ENCODE measurements around the gene PAQR6.
"Not testable (repeated sequence)": the region's sequence is repeated elsewhere in the genome, so short reads cannot be mapped to it uniquely, and the experiment has no call there.

The PAQR6 gene

DNA sequence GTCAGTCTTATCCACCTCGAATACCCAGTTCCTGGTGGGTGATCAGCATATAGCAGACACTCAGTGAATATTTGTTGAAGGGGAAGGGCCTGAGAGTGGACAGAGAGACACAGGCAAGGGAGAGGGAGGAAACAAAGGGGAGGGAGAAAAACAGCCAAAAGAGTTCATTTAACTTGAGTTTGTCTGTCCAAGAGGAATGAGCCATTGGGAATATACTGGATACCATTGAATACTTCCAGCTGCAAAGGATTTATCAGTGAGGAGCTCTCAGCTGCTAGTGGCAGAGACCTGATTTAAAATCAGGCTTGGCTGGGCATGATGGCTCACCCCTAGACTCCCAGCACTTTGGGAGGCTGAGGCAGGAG is 17.4 kb downstream of the PAQR6 start:
- peaks cover 38% of the 10 kb centered on the region for H3K36me3 ChIP-seq (ENCODE audit: control insufficient read depth, insufficient read depth, low read length)
- no peak overlapping the region for H3K9ac ChIP-seq (ENCODE audit: low read depth, low read length)
- H3K9me3 ChIP-seq (ENCODE audit: control insufficient read depth, insufficient read depth, low read length): no peaks in the 10 kb centered on the region
- no peaks in the 10 kb centered on the region for H3K4me1 ChIP-seq (ENCODE audit: control insufficient read depth, insufficient read depth, low read length)
- no peak overlapping the region for H3K27ac ChIP-seq (ENCODE audit: low read depth, low read length)
- no peaks in the 10 kb centered on the region for H3K27me3 ChIP-seq (ENCODE audit: control insufficient read depth, insufficient read depth, low read length)
- H3K4me3 ChIP-seq (ENCODE audit: low read depth, low read length): no peak overlapping the region

DNA sequence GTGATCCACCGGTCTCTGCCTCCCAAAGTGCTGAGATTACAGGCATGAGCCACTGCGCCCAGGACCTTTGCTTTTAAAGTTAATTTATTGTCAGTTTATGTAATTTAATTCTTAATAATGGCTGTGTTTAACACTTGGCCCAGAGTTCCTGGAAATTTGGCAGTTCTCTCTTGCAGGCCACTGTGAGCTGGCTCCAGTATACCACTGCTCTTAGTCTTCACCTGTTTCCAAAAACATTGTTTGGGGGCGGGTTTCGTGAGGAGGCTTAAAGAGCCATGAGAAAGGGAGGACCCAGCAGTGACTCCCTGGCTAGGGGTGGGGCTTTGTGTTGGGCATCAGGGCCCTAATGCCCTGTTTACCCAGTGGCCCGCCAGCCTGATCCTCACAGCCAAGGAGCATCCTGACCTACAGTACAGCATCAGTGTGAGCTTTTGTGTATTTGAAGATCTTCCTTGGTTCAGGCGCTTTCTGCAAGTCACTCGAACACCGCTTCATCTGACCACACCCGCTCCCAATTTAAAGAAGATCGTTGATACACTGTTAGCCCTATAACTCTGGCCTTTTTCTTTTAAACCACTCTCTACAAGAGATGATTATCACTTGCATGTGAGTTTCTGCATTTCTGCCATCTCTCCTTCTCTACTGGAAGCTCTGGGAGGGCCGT is 17.9 kb downstream of the PAQR6 start:
- Histone ChIP-seq H3K27me3 (ENCODE audit: control insufficient read depth, insufficient read depth, low read length) (no peaks in the 10 kb centered on the region), H3K4me3 (ENCODE audit: low read depth, low read length) (no peak overlapping the region), H3K9ac (ENCODE audit: low read depth, low read length) (no peak overlapping the region), H3K9me3 (ENCODE audit: control insufficient read depth, insufficient read depth, low read length) (no peaks in the 10 kb centered on the region), H3K4me1 (ENCODE audit: control insufficient read depth, insufficient read depth, low read length) (no peaks in the 10 kb centered on the region), H3K27ac (ENCODE audit: low read depth, low read length) (no peak overlapping the region), H3K36me3 (ENCODE audit: control insufficient read depth, insufficient read depth, low read length) (peaks cover 38% of the 10 kb centered on the region)

DNA sequence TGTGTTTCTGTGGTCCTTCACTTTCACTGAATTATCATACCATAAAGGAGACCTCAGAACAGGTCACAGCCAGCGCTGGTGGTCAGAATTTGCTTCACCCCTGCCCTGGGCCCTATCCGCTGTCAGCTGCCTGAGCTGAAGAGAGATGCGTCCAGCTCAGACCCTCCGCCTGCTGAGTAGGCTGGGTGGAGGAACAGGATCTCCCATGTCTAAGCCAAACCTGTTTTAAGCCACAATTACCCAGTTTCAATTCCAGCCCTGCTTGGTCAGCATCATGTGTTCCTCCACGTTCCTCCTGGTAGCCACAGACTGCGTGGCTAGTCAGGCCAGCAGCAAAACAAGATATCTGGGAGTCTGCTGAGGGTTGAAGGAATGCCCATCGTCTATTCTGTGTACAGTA is 19.4 kb downstream of the PAQR6 start:
- Histone ChIP-seq H3K9me3 (ENCODE audit: control insufficient read depth, insufficient read depth, low read length) (no peaks in the 10 kb centered on the region), H3K27ac (ENCODE audit: low read depth, low read length) (no peak overlapping the region), H3K36me3 (ENCODE audit: control insufficient read depth, insufficient read depth, low read length) (peaks cover 37% of the 10 kb centered on the region), H3K9ac (ENCODE audit: low read depth, low read length) (no peak overlapping the region), H3K4me1 (ENCODE audit: control insufficient read depth, insufficient read depth, low read length) (no peaks in the 10 kb centered on the region), H3K4me3 (ENCODE audit: low read depth, low read length) (no peak overlapping the region), H3K27me3 (ENCODE audit: control insufficient read depth, insufficient read depth, low read length) (no peaks in the 10 kb centered on the region)

DNA sequence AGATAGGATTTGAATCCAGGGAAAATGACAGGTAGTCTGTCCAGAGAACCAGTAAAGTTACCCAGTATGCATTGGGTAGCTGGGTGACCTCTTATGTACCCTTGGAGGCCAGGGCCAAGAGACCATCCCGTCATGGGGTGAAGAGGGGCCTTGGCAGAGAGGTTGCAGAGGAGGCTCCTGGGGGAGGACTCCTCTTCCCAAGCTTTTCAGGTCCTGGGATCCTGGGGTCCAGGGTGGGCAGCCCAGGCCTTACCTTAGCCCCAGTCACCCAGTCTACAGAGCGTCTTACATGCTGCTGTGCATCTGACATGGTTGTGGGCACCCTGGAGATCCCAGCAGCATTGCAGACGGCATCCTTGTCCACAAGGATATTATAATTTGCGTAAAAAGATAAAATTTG is 21.1 kb downstream of the PAQR6 start:
- H3K9ac ChIP-seq (ENCODE audit: low read depth, low read length): no peak overlapping the region
- peaks cover 50% of the 10 kb centered on the region for H3K36me3 ChIP-seq (ENCODE audit: control insufficient read depth, insufficient read depth, low read length)
- no peaks in the 10 kb centered on the region for H3K9me3 ChIP-seq (ENCODE audit: control insufficient read depth, insufficient read depth, low read length)
- no peaks in the 10 kb centered on the region for H3K27me3 ChIP-seq (ENCODE audit: control insufficient read depth, insufficient read depth, low read length)
- no peak overlapping the region for H3K4me3 ChIP-seq (ENCODE audit: low read depth, low read length)
- H3K4me1 ChIP-seq (ENCODE audit: control insufficient read depth, insufficient read depth, low read length): no peaks in the 10 kb centered on the region
- H3K27ac ChIP-seq (ENCODE audit: low read depth, low read length): no peak overlapping the region

DNA sequence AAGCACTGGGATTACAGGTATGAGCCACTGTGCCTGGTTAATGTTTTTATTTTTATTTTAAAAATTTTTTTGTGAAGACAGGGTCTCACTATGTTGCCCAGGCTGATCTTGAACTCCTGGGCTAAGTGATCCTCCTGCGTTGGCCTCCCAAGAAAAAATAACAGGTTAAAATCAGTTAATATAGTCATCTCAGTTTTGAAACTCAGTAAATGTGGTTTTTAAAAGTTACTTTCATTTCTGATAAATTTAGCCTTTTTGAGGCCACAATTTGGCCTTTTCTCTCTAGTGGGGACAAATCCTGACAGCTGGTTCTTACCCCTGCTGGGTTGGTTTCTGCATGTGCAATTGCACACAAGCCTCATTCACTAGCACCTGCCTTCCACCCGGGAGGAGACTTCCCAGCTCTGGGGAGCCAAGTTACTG is 21.7 kb downstream of the PAQR6 start:
- Histone ChIP-seq H3K36me3 (ENCODE audit: control insufficient read depth, insufficient read depth, low read length) (peaks cover 56% of the 10 kb centered on the region), H3K9ac (ENCODE audit: low read depth, low read length) (no peak overlapping the region), H3K4me1 (ENCODE audit: control insufficient read depth, insufficient read depth, low read length) (no peaks in the 10 kb centered on the region), H3K27ac (ENCODE audit: low read depth, low read length) (no peak overlapping the region), H3K4me3 (ENCODE audit: low read depth, low read length) (no peak overlapping the region), H3K9me3 (ENCODE audit: control insufficient read depth, insufficient read depth, low read length) (no peaks in the 10 kb centered on the region), H3K27me3 (ENCODE audit: control insufficient read depth, insufficient read depth, low read length) (no peaks in the 10 kb centered on the region)

DNA sequence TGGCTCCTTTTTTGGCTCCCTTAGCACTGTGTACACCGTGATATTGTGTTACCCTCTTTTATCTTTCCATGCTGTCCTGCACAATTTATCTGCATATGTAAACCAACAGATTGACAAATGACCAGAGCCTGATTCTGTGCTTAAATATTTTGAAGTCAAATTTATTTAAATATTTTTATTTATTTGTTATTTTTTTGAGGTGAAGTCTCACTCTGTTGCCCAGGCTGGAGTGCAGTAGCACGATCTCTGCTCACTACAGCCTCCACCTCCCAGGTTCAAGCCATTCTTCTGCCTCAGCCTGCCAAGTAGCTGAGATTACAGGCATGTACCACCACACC is 22.2 kb downstream of the PAQR6 start:
- no peak overlapping the region for H3K4me3 ChIP-seq (ENCODE audit: low read depth, low read length)
- peaks cover 61% of the 10 kb centered on the region for H3K36me3 ChIP-seq (ENCODE audit: control insufficient read depth, insufficient read depth, low read length)
- H3K9ac ChIP-seq (ENCODE audit: low read depth, low read length): no peak overlapping the region
- H3K27me3 ChIP-seq (ENCODE audit: control insufficient read depth, insufficient read depth, low read length): no peaks in the 10 kb centered on the region
- no peaks in the 10 kb centered on the region for H3K9me3 ChIP-seq (ENCODE audit: control insufficient read depth, insufficient read depth, low read length)
- H3K27ac ChIP-seq (ENCODE audit: low read depth, low read length): no peak overlapping the region
- H3K4me1 ChIP-seq (ENCODE audit: control insufficient read depth, insufficient read depth, low read length): no peaks in the 10 kb centered on the region

DNA sequence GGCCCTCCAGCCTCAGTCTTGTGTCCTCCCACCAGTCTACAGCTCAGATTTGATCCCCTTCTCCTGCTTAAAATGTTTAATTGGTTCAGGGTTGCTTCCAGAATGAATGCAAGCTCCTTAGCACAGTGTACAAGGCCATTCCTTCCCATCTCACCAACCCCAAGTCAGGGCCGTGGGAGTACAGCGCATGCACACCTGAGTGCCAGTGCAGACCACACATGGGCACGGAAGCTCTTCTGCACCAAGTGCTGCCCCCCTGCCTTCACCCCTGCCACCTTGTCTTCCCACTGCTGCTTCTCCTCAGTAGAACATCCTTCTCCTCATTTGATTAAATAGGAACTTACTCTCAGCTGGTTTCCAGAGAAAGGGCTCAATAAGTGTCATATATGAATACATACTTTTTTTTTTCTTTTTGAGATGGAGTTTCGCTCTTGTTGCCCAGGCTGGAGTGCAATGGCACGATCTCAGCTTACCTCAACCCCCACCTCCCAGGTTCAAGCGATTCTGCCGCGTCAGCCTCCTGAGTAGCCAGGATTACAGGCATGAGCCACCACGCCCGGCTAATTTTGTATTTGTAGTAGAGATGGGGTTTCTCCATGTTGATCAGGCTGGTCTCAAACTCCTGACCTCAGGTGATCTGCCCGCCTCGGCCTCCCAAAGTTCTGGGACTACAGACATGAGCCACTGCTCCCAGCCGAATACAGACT is 25.7 kb downstream of the PAQR6 start:
- Histone ChIP-seq H3K9me3 (ENCODE audit: control insufficient read depth, insufficient read depth, low read length) (no peaks in the 10 kb centered on the region), H3K27me3 (ENCODE audit: control insufficient read depth, insufficient read depth, low read length) (no peaks in the 10 kb centered on the region), H3K9ac (ENCODE audit: low read depth, low read length) (no peak overlapping the region), H3K4me1 (ENCODE audit: control insufficient read depth, insufficient read depth, low read length) (no peaks in the 10 kb centered on the region), H3K27ac (ENCODE audit: low read depth, low read length) (no peak overlapping the region), H3K4me3 (ENCODE audit: low read depth, low read length) (no peak overlapping the region), H3K36me3 (ENCODE audit: control insufficient read depth, insufficient read depth, low read length) (peaks cover 56% of the 10 kb centered on the region)

DNA sequence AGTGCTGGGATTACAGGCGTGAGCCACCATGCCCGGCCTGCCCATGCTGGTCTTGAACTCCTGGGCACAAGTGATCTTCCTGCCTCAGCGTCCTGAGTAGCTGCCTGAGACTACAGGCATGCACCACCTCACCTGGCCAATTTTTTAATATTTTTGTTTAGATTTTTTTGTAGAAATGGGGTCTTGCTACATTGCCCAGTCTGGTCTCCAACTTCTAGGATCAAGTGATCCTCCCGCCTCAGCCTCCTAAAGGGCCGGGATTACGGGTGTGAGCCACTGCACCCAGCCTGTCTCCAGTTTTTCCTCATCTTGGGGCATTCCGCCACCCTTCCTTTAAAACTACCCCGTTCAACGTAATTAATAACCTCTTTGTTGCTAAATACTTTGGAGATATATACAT is 27.6 kb downstream of the PAQR6 start:
- Histone ChIP-seq H3K4me3 (ENCODE audit: low read depth, low read length) (no peak overlapping the region), H3K9ac (ENCODE audit: low read depth, low read length) (no peak overlapping the region), H3K36me3 (ENCODE audit: control insufficient read depth, insufficient read depth, low read length) (peaks cover 54% of the 10 kb centered on the region), H3K4me1 (ENCODE audit: control insufficient read depth, insufficient read depth, low read length) (no peaks in the 10 kb centered on the region), H3K27me3 (ENCODE audit: control insufficient read depth, insufficient read depth, low read length) (no peaks in the 10 kb centered on the region), H3K27ac (ENCODE audit: low read depth, low read length) (no peak overlapping the region), H3K9me3 (ENCODE audit: control insufficient read depth, insufficient read depth, low read length) (no peaks in the 10 kb centered on the region)

DNA sequence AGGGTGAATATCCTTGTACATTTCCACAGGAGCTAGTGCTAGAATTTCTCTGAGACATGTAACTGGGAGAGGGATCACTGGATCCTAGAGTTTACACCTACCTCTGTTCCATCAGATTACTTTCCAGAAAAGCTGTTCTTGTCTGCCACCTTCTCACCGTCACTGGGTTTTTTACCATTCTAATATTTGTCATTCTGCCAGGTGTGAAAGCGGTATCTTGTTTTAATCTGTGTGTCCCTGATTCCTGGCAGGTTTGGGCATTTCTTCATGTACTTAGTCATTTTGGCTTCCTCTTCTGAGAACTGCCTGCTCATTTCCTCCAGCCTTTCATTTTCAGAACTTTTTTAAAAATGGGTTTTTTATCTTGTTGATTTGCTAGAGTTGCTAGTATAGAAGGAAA is 30.0 kb downstream of the PAQR6 start:
- H3K27me3 ChIP-seq (ENCODE audit: control insufficient read depth, insufficient read depth, low read length): no peaks in the 10 kb centered on the region
- no peaks in the 10 kb centered on the region for H3K9me3 ChIP-seq (ENCODE audit: control insufficient read depth, insufficient read depth, low read length)
- no peak overlapping the region for H3K4me3 ChIP-seq (ENCODE audit: low read depth, low read length)
- peaks cover 49% of the 10 kb centered on the region for H3K36me3 ChIP-seq (ENCODE audit: control insufficient read depth, insufficient read depth, low read length)
- 0 out of 2 replicates have a peak, but pooled peaks cover 2% of the 10 kb centered on the region for H3K4me1 ChIP-seq (ENCODE audit: control insufficient read depth, insufficient read depth, low read length)
- H3K27ac ChIP-seq (ENCODE audit: low read depth, low read length): no peak overlapping the region
- H3K9ac ChIP-seq (ENCODE audit: low read depth, low read length): no peak overlapping the region

DNA sequence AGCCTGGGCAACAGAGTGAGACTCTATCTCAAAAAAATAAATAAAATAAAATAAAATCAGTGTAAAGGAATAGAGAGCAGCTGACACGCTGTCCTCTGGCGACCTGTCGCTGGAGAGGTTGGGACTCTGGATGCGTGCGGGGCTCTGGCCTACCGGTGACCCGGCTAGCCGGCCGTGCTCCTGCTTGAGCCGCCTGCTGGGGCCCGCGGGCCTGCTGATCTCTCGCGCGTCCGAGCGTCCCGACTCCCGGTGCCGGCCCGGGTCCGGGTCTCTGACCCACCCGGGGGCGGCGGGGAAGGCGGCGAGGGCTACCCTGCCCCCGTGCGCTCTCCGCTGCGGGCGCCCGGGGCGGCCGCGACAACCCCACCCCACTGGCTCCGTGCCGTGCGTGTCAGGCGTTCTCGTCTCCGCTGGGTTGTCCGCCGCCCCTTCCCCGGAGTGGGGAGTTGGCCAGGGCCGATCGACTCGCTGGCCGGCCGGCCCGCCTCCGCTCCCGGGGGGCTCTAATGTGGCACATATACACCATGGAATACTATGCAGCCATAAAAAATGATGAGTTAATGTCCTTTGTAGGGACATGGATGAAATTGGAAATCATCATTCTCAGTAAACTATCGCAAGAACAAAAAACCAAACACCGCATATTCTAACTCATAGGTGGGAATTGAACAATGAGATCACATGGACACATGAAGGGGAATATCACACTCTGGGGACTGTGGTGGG is 31.3 kb downstream of the PAQR6 start:
- H3K27ac ChIP-seq (ENCODE audit: low read depth, low read length); H3K4me3 ChIP-seq (ENCODE audit: low read depth, low read length); H3K27me3 ChIP-seq (ENCODE audit: control insufficient read depth, insufficient read depth, low read length); H3K9me3 ChIP-seq (ENCODE audit: control insufficient read depth, insufficient read depth, low read length); H3K9ac ChIP-seq (ENCODE audit: low read depth, low read length): not testable (repeated sequence)
- H3K4me1 ChIP-seq (ENCODE audit: control insufficient read depth, insufficient read depth, low read length): peaks cover 10% of the 10 kb centered on the region
- H3K36me3 ChIP-seq (ENCODE audit: control insufficient read depth, insufficient read depth, low read length): peaks cover 38% of the 10 kb centered on the region

DNA sequence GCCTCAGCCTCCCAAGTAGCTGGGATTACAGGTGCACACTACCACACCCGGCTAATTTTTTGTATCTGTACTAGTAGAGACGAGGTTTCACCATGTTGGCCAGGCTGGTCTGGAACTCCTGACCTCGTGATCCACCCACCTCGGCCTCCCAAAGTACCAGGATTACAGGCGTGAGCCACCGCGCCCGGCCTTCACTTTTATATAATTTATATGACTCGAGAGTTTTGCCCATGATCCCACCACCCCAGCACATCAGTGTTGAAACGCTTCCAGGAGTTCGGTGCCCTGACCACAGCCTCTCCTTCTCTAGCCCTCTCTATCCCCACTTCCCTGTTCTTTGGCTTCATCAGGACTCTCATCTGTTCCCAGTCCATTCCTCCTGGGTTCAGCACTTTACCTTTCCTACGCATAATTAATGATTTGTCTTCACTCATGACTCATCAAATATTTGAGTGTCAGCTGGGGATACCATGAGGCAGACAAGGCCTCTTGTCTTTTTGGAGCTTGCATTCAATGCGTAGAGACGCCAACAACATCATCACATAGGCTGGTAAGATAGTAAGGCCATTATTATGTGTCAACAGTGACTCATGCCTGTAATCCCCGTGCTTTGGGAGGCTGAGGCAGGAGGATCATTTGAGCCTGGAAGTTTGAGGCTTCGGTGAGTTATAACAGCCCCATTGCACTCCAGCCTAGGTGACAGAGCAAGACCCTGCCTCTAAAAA is 33.7 kb downstream of the PAQR6 start:
- Histone ChIP-seq H3K4me1 (ENCODE audit: control insufficient read depth, insufficient read depth, low read length) (peaks cover 12% of the 10 kb centered on the region), H3K27me3 (ENCODE audit: control insufficient read depth, insufficient read depth, low read length) (no peaks in the 10 kb centered on the region), H3K27ac (ENCODE audit: low read depth, low read length) (peak overlapping the region; percentile 100), H3K9ac (ENCODE audit: low read depth, low read length) (no peak overlapping the region), H3K4me3 (ENCODE audit: low read depth, low read length) (peak overlapping the region; percentile 95), H3K9me3 (ENCODE audit: control insufficient read depth, insufficient read depth, low read length) (no peaks in the 10 kb centered on the region), H3K36me3 (ENCODE audit: control insufficient read depth, insufficient read depth, low read length) (peaks cover 36% of the 10 kb centered on the region)

All from HUES48 (cell line).